DMS153 treated with DMSO at 0.1 percent for 48 hours (cell line): Measurements from ENCODE around the gene RNF40.
"Not testable (repeated sequence)": the region's sequence is repeated elsewhere in the genome, so short reads cannot be mapped to it uniquely, and the experiment has no call there.

Source experiments
- DNase-seq: peaks from one replicate; lab custom pipeline; 2025; ENCODE audit not compliant: unreplicated experiment; lab: John Stamatoyannopoulos, UW

The RNF40 gene

GRCh38 chr16:30813821-30814189 lies 51.7 kb downstream of the RNF40 start:
- DNase-seq = no peak

DNA sequence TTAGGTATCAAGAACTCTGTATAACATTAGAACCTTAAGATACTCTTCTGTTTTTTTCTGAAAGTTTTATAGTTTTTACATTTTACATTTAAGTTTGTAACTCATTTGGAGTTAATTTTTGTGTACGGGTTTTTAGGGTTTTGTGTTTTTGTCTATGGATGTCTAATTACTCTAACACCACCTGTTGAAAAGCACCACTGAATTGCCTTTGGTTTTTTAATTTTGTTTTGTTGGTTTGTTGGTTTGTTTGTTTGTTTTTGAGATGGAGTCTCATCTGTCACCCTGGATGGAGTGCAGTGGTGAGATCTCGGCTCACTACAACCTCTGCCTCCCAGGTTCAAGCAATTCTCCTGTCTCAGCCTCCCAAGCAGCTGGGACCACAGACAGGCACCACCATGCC lies 54.6 kb downstream of the RNF40 start:
- DNase-seq = no peak

GRCh38 chr16:30820952-30821421 lies 58.9 kb downstream of the RNF40 start:
- DNase-seq = no peak

- not testable (repeated sequence) for DNase-seq
These were observed 59.3 kb downstream of the RNF40 start for GRCh38 chr16:30821441-30821840.

- DNase-seq = no peak
These were observed 59.8 kb downstream of the RNF40 start for GRCh38 chr16:30821891-30822290.
